ENCODE results near the gene VSTM2L.

The VSTM2L gene

DNA sequence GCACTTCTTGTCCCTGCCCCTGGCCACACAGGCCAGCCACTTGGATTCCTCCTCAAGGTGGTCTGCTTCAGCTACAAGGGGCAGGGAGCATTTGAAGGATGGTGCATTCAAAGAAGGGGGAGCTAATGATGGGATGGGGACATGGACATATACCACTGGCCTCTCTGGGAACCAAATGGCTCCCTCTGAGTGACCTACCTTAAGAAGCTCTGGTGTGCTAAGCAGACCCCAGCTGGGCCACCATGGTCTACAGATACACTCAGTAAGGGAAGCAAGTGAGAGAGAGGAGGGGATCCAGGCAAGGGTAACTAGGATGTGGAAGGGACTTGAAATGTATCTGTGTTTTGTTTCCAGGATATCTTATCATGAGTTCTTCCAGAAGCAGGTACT is 67.9 kb downstream of the VSTM2L start:
- no peak for TF ChIP-seq CTCF (IDR thresholded peaks at IDR 0.05; ENCODE audit: low read depth, low read length, missing control alignments)
- H3K4me3 ChIP-seq (ENCODE audit: low read depth, low read length): no peak overlapping the region
- DNase-seq (ENCODE audit: low read depth): no peak

DNA sequence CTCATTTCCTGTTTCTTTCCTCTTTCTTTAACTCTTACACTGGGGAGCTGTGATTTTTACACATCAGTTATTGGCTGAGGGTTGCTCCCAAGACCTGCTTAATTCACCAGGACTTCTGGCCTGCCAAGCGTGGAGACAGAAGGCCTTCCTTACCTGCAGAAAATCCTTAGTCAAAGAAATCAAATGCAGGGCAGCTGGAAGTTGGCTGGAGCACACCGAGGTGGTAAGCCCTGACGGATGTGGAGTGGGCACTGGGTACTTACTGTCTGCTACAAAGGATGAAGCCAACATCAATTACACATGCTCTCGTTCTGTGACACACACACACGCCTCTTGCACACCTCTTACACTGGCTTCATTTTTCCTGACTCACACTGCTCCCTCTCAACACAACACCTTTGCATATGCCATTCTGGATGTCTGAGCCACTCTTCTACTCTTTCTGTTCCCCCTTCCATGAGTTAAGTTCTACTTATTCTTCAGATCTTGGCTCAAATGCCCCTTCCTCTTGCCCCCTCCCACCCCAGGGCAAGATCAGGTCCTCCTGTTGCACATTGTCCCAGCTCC is 68.7 kb downstream of the VSTM2L start:
- no peak overlapping the region for H3K4me3 ChIP-seq (ENCODE audit: low read depth, low read length)
- DNase-seq (ENCODE audit: low read depth): no peak
- no peak for TF ChIP-seq CTCF (IDR thresholded peaks at IDR 0.05; ENCODE audit: low read depth, low read length, missing control alignments)

GRCh38 chr20:37972256-37973058 is 69.5 kb downstream of the VSTM2L start:
- H3K4me3 ChIP-seq (ENCODE audit: low read depth, low read length): no peak overlapping the region
- no peak for DNase-seq (ENCODE audit: low read depth)
- no peak for TF ChIP-seq CTCF (IDR thresholded peaks at IDR 0.05; ENCODE audit: low read depth, low read length, missing control alignments)

- DNase-seq (ENCODE audit: low read depth): no peak
- no peak for TF ChIP-seq CTCF (IDR thresholded peaks at IDR 0.05; ENCODE audit: low read depth, low read length, missing control alignments)
- H3K4me3 ChIP-seq (ENCODE audit: low read depth, low read length): no peak overlapping the region
Observed at GRCh38 chr20:37973059-37973910, 70.4 kb downstream of the VSTM2L start.

- no peak overlapping the region for H3K4me3 ChIP-seq (ENCODE audit: low read depth, low read length)
- TF ChIP-seq CTCF (IDR thresholded peaks at IDR 0.05; ENCODE audit: low read depth, low read length, missing control alignments): no peak
- DNase-seq (ENCODE audit: low read depth): no peak
Observed at GRCh38 chr20:37976887-37977286, 74.0 kb downstream of the VSTM2L start.

DNA sequence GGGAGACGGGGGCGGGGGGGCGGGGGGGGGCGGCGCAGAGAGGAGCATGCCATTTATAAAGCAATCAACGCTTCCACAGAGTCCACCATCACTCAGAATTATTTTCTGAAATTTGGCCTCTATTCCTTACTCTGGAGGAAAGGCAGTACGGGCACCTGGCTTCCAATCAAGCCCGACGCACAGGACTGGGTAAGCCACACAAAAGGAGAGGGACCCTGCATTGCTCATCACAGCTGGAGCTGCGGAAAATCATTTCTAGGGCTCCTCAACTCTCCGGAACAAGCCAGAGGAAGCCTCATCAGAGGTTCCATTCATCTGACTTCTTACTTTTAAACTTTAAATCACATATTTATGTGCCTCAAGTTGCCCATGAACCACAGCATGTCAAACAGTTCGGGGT is 74.4 kb downstream of the VSTM2L start:
- no peak overlapping the region for H3K4me3 ChIP-seq (ENCODE audit: low read depth, low read length)
- no peak for DNase-seq (ENCODE audit: low read depth)
- no peak for TF ChIP-seq CTCF (IDR thresholded peaks at IDR 0.05; ENCODE audit: low read depth, low read length, missing control alignments)
